H1 (cell line): ENCODE measurements around the gene PEX16. TPM values are rescaled to one million over a fixed set of nuclear protein-coding genes. Genes with fewer than 3 reads are reported as not detected.

Experiments used
- CTCF ChIA-PET: fragments of 300-600 bp; sonication (Branson Sonifier 250); formaldehyde crosslinking; loops from one replicate; lab custom pipeline; 2021; ENCODE audit not compliant: partially characterized antibody; lab: Charles Lee
- POLR2A ChIA-PET: fragments of 300-600 bp; sonication (Branson Sonifier 250); formaldehyde crosslinking; loops from one replicate; lab custom pipeline; 2021; ENCODE audit warnings: inconsistent platforms; ENCODE audit not compliant: partially characterized antibody; lab: Charles Lee
- DNase-seq, 2 experiments: peaks; one replicate each; pipeline versions ENCODE4 v3.0.0 to v3.0.0-alpha.2; 2010 to 2022; ENCODE audit warnings: low spot score in 2 of 2, low read depth in 1 of 2, mixed read lengths in 1 of 2
- FAIRE-seq: peaks from 2 replicates; lab custom pipeline; 2011; peaks lifted over from hg19 to GRCh38; lab: Jason Lieb, UNC
- H2AFZ ChIP-seq: 2 replicates; pipeline ENCODE4 v1.8.1; 2012; ENCODE audit warnings: low read length, inconsistent platforms
- H2AK5ac ChIP-seq: 2 replicates; pipeline ENCODE4 v1.6.1; 2013; ENCODE audit warnings: low read depth, low read length
- H2BK120ac ChIP-seq: replicated peaks from 2 replicates; pipeline ENCODE3; 2013; ENCODE audit warnings: low read depth, low read length, inconsistent platforms
- H2BK12ac ChIP-seq: 2 replicates; pipeline ENCODE4 v1.6.1; 2013; ENCODE audit warnings: low read depth, low read length
- H2BK15ac ChIP-seq: 2 replicates; pipeline ENCODE4 v1.6.1; 2013; ENCODE audit warnings: low read length
- H2BK20ac ChIP-seq: 2 replicates; pipeline ENCODE4 v1.6.1; 2013; ENCODE audit warnings: low read length
- H2BK5ac ChIP-seq: 2 replicates; pipeline ENCODE4 v1.6.1; 2013; ENCODE audit warnings: low read depth, low read length
- H3K14ac ChIP-seq: 2 replicates; pipeline ENCODE4 v1.6.1; 2013; ENCODE audit warnings: inconsistent platforms; ENCODE audit not compliant: insufficient read length
- H3K18ac ChIP-seq: 2 replicates; pipeline ENCODE4 v1.6.1; 2013; ENCODE audit warnings: low read length; ENCODE audit errors: extremely low read depth
- H3K23ac ChIP-seq: 2 replicates; pipeline ENCODE4 v1.6.1; 2013; ENCODE audit warnings: inconsistent platforms; ENCODE audit not compliant: insufficient read length
- H3K23me2 ChIP-seq: 2 replicates; pipeline ENCODE4 v1.6.1; 2013; ENCODE audit warnings: low read depth, low read length
- H3K27ac ChIP-seq: 2 replicates; pipeline ENCODE4 v1.6.1; 2011; ENCODE audit warnings: low read depth, low read length, inconsistent platforms
- H3K27me3 ChIP-seq, 4 experiments: replicated peaks in 1 of 4; 1 replicate in 1 of 4; 2 replicates in 3 of 4; pipeline versions ENCODE4 v1.6.1 to v1.8.1; 2011 to 2013; ENCODE audit warnings: low read length in 3 of 4, mild to moderate bottlenecking in 3 of 4, inconsistent platforms in 2 of 4, mixed read lengths in 2 of 4, moderate library complexity in 1 of 4; ENCODE audit not compliant: control insufficient read depth in 3 of 4, insufficient read depth in 3 of 4; ENCODE audit errors: extremely low read depth in 1 of 4
- H3K36me3 ChIP-seq, 4 experiments: 2 replicates each; pipeline versions ENCODE4 v1.6.1 to v1.8.1; 2011 to 2013; ENCODE audit warnings: mild to moderate bottlenecking in 4 of 4, low read length in 3 of 4, moderate library complexity in 2 of 4, control low read depth in 1 of 4, inconsistent platforms in 1 of 4; ENCODE audit not compliant: insufficient read depth in 4 of 4, control insufficient read depth in 2 of 4
- H3K4ac ChIP-seq: replicated peaks from 2 replicates; pipeline ENCODE3; 2013; ENCODE audit warnings: low read length, low read depth, mixed read lengths, inconsistent platforms; ENCODE audit not compliant: insufficient read length
- H3K4me1 ChIP-seq, 4 experiments: replicated peaks in 1 of 4; 1 replicate in 1 of 4; 2 replicates in 3 of 4; pipeline versions ENCODE4 v1.6.1 to v1.8.1; 2011 to 2013; ENCODE audit warnings: low read length in 3 of 4, inconsistent platforms in 2 of 4, mixed read lengths in 1 of 4; ENCODE audit not compliant: insufficient read depth in 4 of 4, control insufficient read depth in 3 of 4
- H3K4me2 ChIP-seq, 2 experiments: 2 replicates each; pipeline versions ENCODE4 v1.6.1 to v1.8.1; 2011 to 2013; ENCODE audit warnings: low read depth in 2 of 2, low read length in 2 of 2, control low read depth in 1 of 2, inconsistent platforms in 1 of 2, mild to moderate bottlenecking in 1 of 2; ENCODE audit not compliant: insufficient read depth in 1 of 2
- H3K4me3 ChIP-seq, 4 experiments: fragments of 200-600, 300-600 bp in 1 of 4; sonication (generic), shearing (Covaris generic), sonication (Bioruptor Twin) in 1 of 4; 2 replicates each; pipeline versions ENCODE4 v1.5.1 to v1.8.1; 2011 to 2016; ENCODE audit warnings: low read length in 4 of 4, low read depth in 3 of 4, control low read depth in 2 of 4, inconsistent platforms in 2 of 4, mild to moderate bottlenecking in 2 of 4, mixed read lengths in 1 of 4, moderate library complexity in 1 of 4; ENCODE audit not compliant: insufficient read depth in 2 of 4; ENCODE audit errors: extremely low read depth in 1 of 4
- H3K56ac ChIP-seq: replicated peaks from 2 replicates; pipeline ENCODE3; 2013; ENCODE audit warnings: low read depth, mild to moderate bottlenecking, mixed read lengths, low read length, inconsistent platforms; ENCODE audit not compliant: insufficient read length
- H3K79me1 ChIP-seq: 2 replicates; pipeline ENCODE4 v1.6.1; 2013; ENCODE audit warnings: low read depth, low read length, control low read depth
- H3K79me2 ChIP-seq, 2 experiments: 2 replicates each; pipeline versions ENCODE4 v1.6.1 to v1.8.1; 2012 to 2013; ENCODE audit warnings: low read length in 2 of 2, mild to moderate bottlenecking in 2 of 2, inconsistent platforms in 1 of 2; ENCODE audit not compliant: insufficient read depth in 2 of 2, control insufficient read depth in 1 of 2
- H3K9ac ChIP-seq, 4 experiments: replicated peaks in 1 of 4; 1 replicate in 1 of 4; 2 replicates in 3 of 4; pipeline versions ENCODE4 v1.6.1 to v1.8.1; 2011 to 2013; ENCODE audit warnings: low read depth in 3 of 4, low read length in 3 of 4, control low read depth in 2 of 4, mild to moderate bottlenecking in 2 of 4, moderate library complexity in 2 of 4, inconsistent platforms in 1 of 4; ENCODE audit errors: extremely low read depth in 1 of 4
- H3K9me3 ChIP-seq, 2 experiments: 2 replicates each; pipeline versions ENCODE4 v1.6.1 to v1.8.1; 2012 to 2013; ENCODE audit warnings: mild to moderate bottlenecking in 2 of 2, moderate library complexity in 2 of 2, control low read depth in 1 of 2, inconsistent platforms in 1 of 2, low read depth in 1 of 2, low read length in 1 of 2, mixed read lengths in 1 of 2; ENCODE audit not compliant: insufficient read depth in 2 of 2
- H4K20me1 ChIP-seq, 2 experiments: replicated peaks in 1 of 2; 2 replicates each; pipeline versions ENCODE3 to v1.8.1; 2011 to 2013; ENCODE audit warnings: inconsistent platforms in 2 of 2, low read length in 2 of 2, mild to moderate bottlenecking in 1 of 2; ENCODE audit not compliant: insufficient read depth in 2 of 2, control insufficient read depth in 1 of 2
- H4K5ac ChIP-seq: 2 replicates; pipeline ENCODE4 v1.6.1; 2013; ENCODE audit warnings: low read length, low read depth, mixed read lengths, inconsistent platforms; ENCODE audit not compliant: insufficient read length
- H4K8ac ChIP-seq: 2 replicates; pipeline ENCODE4 v1.8.0; 2013; ENCODE audit warnings: mild to moderate bottlenecking, moderate library complexity, low read length, inconsistent platforms; ENCODE audit not compliant: insufficient read depth; ENCODE audit errors: extremely low read depth
- H4K91ac ChIP-seq: replicated peaks from 2 replicates; pipeline ENCODE3; 2013; ENCODE audit warnings: low read length, mixed read lengths, inconsistent platforms; ENCODE audit not compliant: insufficient read length
- CHD2 ChIP-seq: IDR thresholded peaks from 2 replicates; pipeline ENCODE4 v1.6.1; 2012; ENCODE audit warnings: low read length, improper control_type of control experiment
- HDAC2 ChIP-seq, 2 experiments: fragments of 300-600 bp in 1 of 2; sonication (generic) in 1 of 2; IDR thresholded peaks; 2 replicates each; pipeline ENCODE4 v1.6.1; 2011 to 2012; ENCODE audit warnings: low read depth in 2 of 2, low read length in 2 of 2, mild to moderate bottlenecking in 2 of 2, moderate library complexity in 2 of 2, borderline replicate concordance in 1 of 2, inconsistent platforms in 1 of 2
- KDM4A ChIP-seq: IDR thresholded peaks from one replicate; pipeline ENCODE4 v1.7.1; 2012; ENCODE audit warnings: low read depth, mild to moderate bottlenecking, moderate library complexity, low read length, inconsistent platforms; ENCODE audit not compliant: severe bottlenecking
- MAX ChIP-seq: IDR thresholded peaks from 2 replicates; pipeline ENCODE4 v1.6.1; 2012; ENCODE audit warnings: inconsistent platforms
- PHF8 ChIP-seq: fragments of 200-600 bp; sonication (generic); conservative IDR thresholded peaks from 2 replicates; pipeline ENCODE4 v1.7.1; 2012; ENCODE audit warnings: low read depth, mild to moderate bottlenecking, inconsistent platforms, low read length, moderate library complexity
- RXRA ChIP-seq: IDR thresholded peaks from 2 replicates; pipeline ENCODE4 v1.6.1; 2011; ENCODE audit warnings: low read depth, mild to moderate bottlenecking, low read length, moderate library complexity; ENCODE audit not compliant: insufficient read depth
- SIN3A ChIP-seq, 2 experiments: IDR thresholded peaks in 1 of 2; conservative IDR thresholded peaks in 1 of 2; 2 replicates each; pipeline ENCODE4 v1.6.1; 2011 to 2012; ENCODE audit warnings: low read length in 2 of 2, improper control_type of control experiment in 1 of 2, low read depth in 1 of 2, mild to moderate bottlenecking in 1 of 2
- SP4 ChIP-seq: IDR thresholded peaks from 2 replicates; pipeline ENCODE4 v1.6.1; 2012; ENCODE audit warnings: low read length, inconsistent platforms
- TBP ChIP-seq: IDR thresholded peaks from 2 replicates; pipeline ENCODE4 v1.6.1; 2011; ENCODE audit warnings: low read depth, low read length, improper control_type of control experiment
- WGBS, 2 experiments: shearing (Covaris generic) in 1 of 2; methylation state at CpG; one replicate each; pipeline versions ENCODE4 v1.1.6 to v1.1.7; 2013 to 2015; ENCODE audit warnings: low lambda C conversion rate in 2 of 2, mixed read lengths in 2 of 2, inconsistent platforms in 1 of 2, low coverage in 1 of 2, missing lambda C conversion rate in 1 of 2; ENCODE audit not compliant: insufficient replicate concordance in 2 of 2, insufficient coverage in 1 of 2, insufficient read length in 1 of 2; ENCODE audit errors: extremely low coverage in 1 of 2, missing lambda C conversion rate in 1 of 2; 5-methylcytosine and 5-hydroxymethylcytosine counted together
- polyA plus RNA-seq, 7 experiments: library from polyadenylated mRNA; depleted of rRNA in 3 of 7; stranded (reverse) in 5 of 7; unstranded in 2 of 7; fragments of >200 nt in 5 of 7; fragments of 200-250 nt in 2 of 7; gene quantifications; 1 replicate in 5 of 7; 2 replicates in 1 of 7; 4 replicates in 1 of 7; pipeline versions ENCODE4 v1.2.1 to v1.2.3, GENCODE V29; 2011 to 2013; ENCODE audit warnings: missing spikeins in 2 of 7, mixed read lengths in 2 of 7
- total RNA-seq: library from RNA; stranded (reverse); fragmentation: NEBNext Ultra II Directional; extraction: Animal tissue kit (Norgen Biotek cat#: 25700); gene quantifications from 2 replicates; pipeline ENCODE4 v1.2.1, GENCODE V29; 2021

PEX16 gene
- total and polyA plus RNA-seq, 2 of the 8 experiments (the other 6 are each of a cell fraction or from before 2014, with no cell fraction given) = 29.2 to 36.0 TPM

DNA sequence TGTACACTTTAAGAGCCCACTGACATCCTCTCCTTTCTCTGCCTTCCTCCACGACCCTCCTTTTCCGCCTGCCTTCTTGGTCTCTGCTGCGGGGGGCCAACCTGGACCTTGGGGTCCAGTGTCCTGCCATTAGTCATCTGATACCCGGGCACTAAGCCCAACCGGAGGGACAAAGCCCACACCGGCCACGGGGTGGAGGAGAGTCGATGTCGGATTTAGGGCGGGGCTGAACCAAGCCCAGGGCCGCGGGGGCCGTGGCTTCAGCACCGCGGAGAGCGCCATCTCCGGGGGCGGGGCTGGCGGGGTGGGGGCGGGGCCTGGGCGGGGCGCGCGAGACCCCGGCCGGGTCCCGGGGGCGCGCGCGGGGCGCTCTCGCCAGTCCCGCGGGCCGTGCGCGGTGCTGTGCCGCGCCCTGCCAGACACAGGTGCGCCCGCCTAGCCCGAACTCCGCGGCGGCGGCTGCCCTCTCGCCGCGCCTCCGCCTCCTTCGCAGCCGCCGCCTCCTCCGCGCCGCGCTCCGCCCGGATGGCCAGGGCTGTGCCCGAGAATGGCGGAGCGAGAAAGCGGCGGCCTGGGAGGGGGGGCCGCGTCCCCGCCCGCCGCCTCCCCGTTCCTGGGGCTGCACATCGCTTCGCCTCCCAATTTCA, 32.3 kb downstream of the PEX16 start, which contains the start of gene MAPK8IP1:
MAPK8IP1 (plus strand) TSS at position 378 of the 647 bp plus-strand sequence; CDS start at position 548, 170 bp downstream.
- Histone ChIP-seq H2BK20ac (no peak within 1 kb of the TSS), H3K27ac (no peak within 1 kb of the TSS), H4K5ac (peak within 1 kb of the TSS; percentile 22), H2AFZ (no peak within 1 kb of the TSS; the same call in 1 of the 2 replicates), H2BK15ac (no peak within 1 kb of the TSS; the same call in 1 of the 2 replicates), H3K79me2 (no peaks in the 10 kb centered on the region; a peak in 1 of 4 replicates), H3K36me3 (no peaks in the 10 kb centered on the region; a peak in 2 of 8 replicates), H3K4me1 (peaks cover 0 to 10% (median 5%) of the 10 kb centered on the region in 4 experiments; a peak in 5 of 7 replicates), H2BK12ac (0 out of 2 replicates have a peak within 1 kb of the TSS, but pooled peaks have one; percentile 9), H2BK5ac (no peak within 1 kb of the TSS), H3K9me3 (no peaks in the 10 kb centered on the region), H3K23me2 (peaks cover 8% of the 10 kb centered on the region; the same call in 1 of the 2 replicates), H4K8ac (peak within 1 kb of the TSS; percentile 36), H3K56ac (peak within 1 kb of the TSS; percentile 22), H3K14ac (no peak within 1 kb of the TSS), H3K79me1 (no peaks in the 10 kb centered on the region; the same call in 1 of the 2 replicates), H3K9ac (peak within 1 kb of the TSS in 3 of 4 experiments; percentile 39 to 69 (median 42); a peak in 5 of 7 replicates), H4K20me1 (peaks cover 0 to 11% of the 10 kb centered on the region in 2 experiments), H3K4me2 (peak within 1 kb of the TSS; percentile 75 to 80), H3K18ac (peak within 1 kb of the TSS; percentile 32; the same call in 1 of the 2 replicates), H2AK5ac (no peak within 1 kb of the TSS), H3K4ac (no peak within 1 kb of the TSS), H3K27me3 (no peaks in the 10 kb centered on the region; a peak in 2 of 7 replicates), H3K4me3 (peak within 1 kb of the TSS; percentile 58 to 83 (median 71)), H4K91ac (no peak within 1 kb of the TSS), H3K23ac (no peak within 1 kb of the TSS), H2BK120ac (no peak within 1 kb of the TSS)
- 6% methylated on average over 21 of the region's 73 CpGs; no CpG with 5 or more reads in 1 of the 2 experiments for WGBS, 2 experiments
- peak; percentile 17 to 82 for DNase-seq
- FAIRE-seq = no peak
- POLR2A ChIA-PET = interaction anchor here (2.1 kb wide), 1 partner anchor 10 kb away, joined by 9 read pairs; no protein-coding TSS in a partner anchor
- CTCF ChIA-PET = interaction anchor here (1.6 to 5.2 kb wide), 2 partner anchors 9 to 14 kb away, joined by 6 to 41 read pairs; no protein-coding TSS in a partner anchor
- no peak for TF ChIP-seq TBP
- no peak for TF ChIP-seq KDM4A
- TF ChIP-seq HDAC2 (IDR thresholded peaks at IDR 0.05; ENCODE audit: borderline replicate concordance in 1 of 2, low read depth in 2 of 2, low read length in 2 of 2) = no peak
- TF ChIP-seq RXRA = no peak
- 0 out of 2 replicates have a peak, but pooled peaks have one; percentile 35 for TF ChIP-seq PHF8
- TF ChIP-seq SP4 = no peak
- no peak for TF ChIP-seq CHD2
- peak; percentile 26; the same call in 1 of the 2 replicates for TF ChIP-seq MAX
- peak in 1 of 2 experiments; percentile 65; a peak in 2 of 4 replicates for TF ChIP-seq SIN3A (conservative IDR thresholded peaks at IDR 0.05 in 1 of 2, IDR thresholded peaks at IDR 0.05 in 1 of 2; ENCODE audit: low read depth in 1 of 2, low read length in 2 of 2)
